B cell (primary cell): ENCODE results near the gene LRG1. TPM values are rescaled to one million over a fixed set of nuclear protein-coding genes. Genes with fewer than 3 reads are reported as not detected.

Experiments
- ATAC-seq: fragments of 200-7000 bp; cut with Tn5 transposase; one replicate; pipeline ENCODE4 v1.10.0; 2021; ENCODE audit warnings: low read depth, mild to moderate bottlenecking, moderate number of reproducible peaks, moderate library complexity
- CTCF ChIA-PET: fragments of 350-600 bp; sonication (Branson Sonifier 250); formaldehyde crosslinking; loops from one replicate; lab custom pipeline; 2021; ENCODE audit warnings: antibody characterized with exemption, inconsistent platforms; lab: Charles Lee
- POLR2A ChIA-PET: fragments of 350-600 bp; sonication (Branson Sonifier 250); formaldehyde crosslinking; loops from one replicate; lab custom pipeline; 2021; ENCODE audit warnings: antibody characterized with exemption; lab: Charles Lee
- DNase-seq: peaks from one replicate; pipeline ENCODE4 v3.0.0; 2013
- H2AFZ ChIP-seq: 2 replicates; pipeline ENCODE4 v1.6.1; 2012; ENCODE audit warnings: mild to moderate bottlenecking, low read depth, low read length; ENCODE audit not compliant: insufficient read depth, poor library complexity, severe bottlenecking
- H3K27ac ChIP-seq, 2 donors: 1 replicate in 1 of 2; 2 replicates in 1 of 2; pipeline ENCODE4 v1.5.1; 2012 to 2013; ENCODE audit warnings: low read length in 2 of 2, mild to moderate bottlenecking in 2 of 2, moderate library complexity in 1 of 2
- H3K27me3 ChIP-seq, 4 experiments: fragments of 200-600 bp in 1 of 4; sonication (generic) in 1 of 4; replicated peaks in 1 of 4; 1 replicate in 2 of 4; 2 replicates in 2 of 4; pipeline versions ENCODE4 v1.6.1 to v1.7.0; 2013 to 2016; ENCODE audit warnings: low read length in 3 of 4, mild to moderate bottlenecking in 2 of 4, mixed read lengths in 1 of 4, moderate library complexity in 1 of 4; ENCODE audit not compliant: insufficient read depth in 4 of 4, control insufficient read depth in 3 of 4; ENCODE audit errors: control extremely low read depth in 1 of 4
- H3K36me3 ChIP-seq, 2 experiments: replicated peaks in 1 of 2; 1 replicate in 1 of 2; 2 replicates in 1 of 2; pipeline versions ENCODE4 v1.6.1 to v1.7.1; 2013; ENCODE audit warnings: low read length in 1 of 2; ENCODE audit not compliant: insufficient read depth in 2 of 2, control insufficient read depth in 1 of 2; ENCODE audit errors: control extremely low read depth in 1 of 2, extremely low read depth in 1 of 2
- H3K4me1 ChIP-seq, 2 donors: fragments of 200-600 bp in 1 of 2; sonication (generic) in 1 of 2; 1 replicate in 1 of 2; 2 replicates in 1 of 2; pipeline versions ENCODE4 v1.5.1 to v1.6.1; 2013 to 2017; ENCODE audit warnings: low read length in 2 of 2; ENCODE audit not compliant: control insufficient read depth in 2 of 2, insufficient read depth in 2 of 2
- H3K4me2 ChIP-seq: replicated peaks from 2 replicates; pipeline ENCODE3; 2012; ENCODE audit warnings: mild to moderate bottlenecking, low read depth, low read length; ENCODE audit not compliant: poor library complexity, severe bottlenecking
- H3K4me3 ChIP-seq, 5 experiments: fragments of 200-600 bp in 1 of 5; sonication (generic) in 1 of 5; 1 replicate in 3 of 5; 2 replicates in 2 of 5; pipeline versions ENCODE4 v1.5.1 to v1.7.0; 2011 to 2016; ENCODE audit warnings: low read length in 4 of 5, mild to moderate bottlenecking in 4 of 5, low read depth in 2 of 5, control low read depth in 1 of 5, moderate library complexity in 1 of 5; ENCODE audit not compliant: insufficient read depth in 1 of 5; ENCODE audit errors: control extremely low read depth in 1 of 5, extremely low read depth in 1 of 5
- H3K79me2 ChIP-seq: fragments of 200-600 bp; sonication (generic); one replicate; pipeline ENCODE4 v1.6.0; 2016; ENCODE audit warnings: low read length; ENCODE audit not compliant: control insufficient read depth, insufficient read depth
- H3K9ac ChIP-seq: fragments of 200-600 bp; sonication (generic); 2 replicates; pipeline ENCODE4 v1.6.1; 2017; ENCODE audit warnings: mild to moderate bottlenecking, low read length, moderate library complexity
- H3K9me3 ChIP-seq, 3 donors: one replicate each; pipeline versions ENCODE4 v1.6.1 to v1.7.1; 2013; ENCODE audit warnings: low read length in 2 of 3; ENCODE audit not compliant: control insufficient read depth in 2 of 3, insufficient read depth in 1 of 3; ENCODE audit errors: control extremely low read depth in 1 of 3
- H4K20me1 ChIP-seq: 2 replicates; pipeline ENCODE4 v1.6.0; 2012; ENCODE audit warnings: mild to moderate bottlenecking, low read length; ENCODE audit not compliant: insufficient read depth, control insufficient read depth, poor library complexity, severe bottlenecking
- H3K27ac Mint-ChIP-seq: one replicate; pipeline ENCODE4 v1.8.0; 2021; ENCODE audit warnings: mixed read lengths
- H3K27me3 Mint-ChIP-seq: one replicate; pipeline ENCODE4 v1.8.0; 2021; ENCODE audit warnings: mixed read lengths
- H3K4me1 Mint-ChIP-seq: one replicate; pipeline ENCODE4 v1.8.0; 2021; ENCODE audit warnings: mixed read lengths
- H3K4me3 Mint-ChIP-seq: one replicate; pipeline ENCODE4 v1.8.0; 2021; ENCODE audit warnings: mixed read lengths
- H3K9me3 Mint-ChIP-seq: one replicate; pipeline ENCODE4 v1.8.0; 2022; ENCODE audit warnings: mixed read lengths; ENCODE audit not compliant: insufficient read depth
- EZH2 ChIP-seq: IDR thresholded peaks from 2 replicates; pipeline ENCODE4 v1.6.1; 2012; ENCODE audit warnings: borderline replicate concordance, low read depth, mild to moderate bottlenecking, moderate library complexity, low read length; ENCODE audit not compliant: insufficient read depth, poor library complexity, severe bottlenecking
- WGBS: methylation state at CpG from one replicate; pipeline ENCODE4 v1.1.5; 2013; ENCODE audit warnings: missing lambda C conversion rate; ENCODE audit not compliant: insufficient coverage; 5-methylcytosine and 5-hydroxymethylcytosine counted together
- intact Hi-C: fragments of 100-400 bp; cut with micrococcal nuclease; formaldehyde crosslinking; loops from one replicate; pipeline ENCODE4 v1.10.0; 2022
- polyA plus RNA-seq: library from polyadenylated mRNA; depleted of rRNA; stranded (reverse); fragments of >200 nt; gene quantifications from 2 replicates; pipeline ENCODE4 v1.2.3, GENCODE V29; 2012
- total RNA-seq, 2 donors: library from RNA; stranded (reverse); fragments of 120-200 nt in 1 of 2; gene quantifications; 1 replicate in 1 of 2; 2 replicates in 1 of 2; pipeline versions ENCODE4 v1.2.3 to v1.2.4, GENCODE V29; 2013 to 2022
- TF ChIP-seq, protein P1 (sequence below): fragments of 200-600 bp; IDR thresholded peaks from one replicate; pipeline ENCODE4 v1.8.0; 2022; ENCODE audit warnings: antibody characterized with exemption, mild to moderate bottlenecking

LRG1 gene
- total and polyA plus RNA-seq, 2 donors (not counting 1 experiment from before 2014, with no cell fraction given): 0.21 to 0.27 TPM

DNA sequence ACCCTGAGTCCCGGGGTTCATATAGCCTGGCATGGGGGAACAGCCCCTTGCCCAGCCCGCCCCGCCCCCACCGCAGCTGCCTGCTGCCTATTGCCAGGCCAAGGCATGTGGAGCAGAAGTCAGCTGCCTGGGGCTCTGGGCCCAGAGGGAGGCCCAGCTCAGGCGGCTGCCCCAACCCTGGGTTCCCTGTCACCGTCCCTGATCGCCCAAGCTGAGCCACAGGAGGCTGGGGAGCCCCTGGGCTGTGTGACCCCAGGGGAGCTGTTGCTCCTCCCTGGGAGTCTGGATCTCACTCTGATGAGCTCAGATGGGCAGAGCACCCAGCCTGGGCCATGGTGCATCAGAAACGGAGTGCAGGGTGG is 22.9 kb downstream of the LRG1 start:
- H3K27me3 Mint-ChIP-seq: peaks cover 3% of the 10 kb centered on the region
- H3K9me3 ChIP-seq: peaks cover 0 to 14% (median 0%) of the 10 kb centered on the region in 3 donors
- intact Hi-C loops: no loop called here
- no peaks in the 10 kb centered on the region for H3K4me1 Mint-ChIP-seq
- 47% methylated on average over 8 of the region's 8 CpGs for WGBS
- no peaks in the 10 kb centered on the region for H3K79me2 ChIP-seq
- H3K9ac ChIP-seq: no peak overlapping the region
- CTCF ChIA-PET: interaction anchor here (0.8 to 1.5 kb wide), 2 partner anchors 10 to 153 kb away, joined by 3 read pairs; partner anchors contain the start of gene MYDGF
- no peak for ATAC-seq
- H3K36me3 ChIP-seq: no peaks in the 10 kb centered on the region
- H3K4me2 ChIP-seq: no peak overlapping the region
- no peak overlapping the region for H2AFZ ChIP-seq
- POLR2A ChIA-PET: no interaction called here
- no peak overlapping the region for H3K4me3 Mint-ChIP-seq
- DNase-seq: no peak
- H3K4me1 ChIP-seq: no peaks in the 10 kb centered on the region
- no peaks in the 10 kb centered on the region for H4K20me1 ChIP-seq
- H3K27ac Mint-ChIP-seq: no peak overlapping the region
- H3K27me3 ChIP-seq: peaks cover 0 to 2% (median 0%) of the 10 kb centered on the region in 4 experiments
- H3K4me3 ChIP-seq: no peak overlapping the region
- TF ChIP-seq, protein P1, sequence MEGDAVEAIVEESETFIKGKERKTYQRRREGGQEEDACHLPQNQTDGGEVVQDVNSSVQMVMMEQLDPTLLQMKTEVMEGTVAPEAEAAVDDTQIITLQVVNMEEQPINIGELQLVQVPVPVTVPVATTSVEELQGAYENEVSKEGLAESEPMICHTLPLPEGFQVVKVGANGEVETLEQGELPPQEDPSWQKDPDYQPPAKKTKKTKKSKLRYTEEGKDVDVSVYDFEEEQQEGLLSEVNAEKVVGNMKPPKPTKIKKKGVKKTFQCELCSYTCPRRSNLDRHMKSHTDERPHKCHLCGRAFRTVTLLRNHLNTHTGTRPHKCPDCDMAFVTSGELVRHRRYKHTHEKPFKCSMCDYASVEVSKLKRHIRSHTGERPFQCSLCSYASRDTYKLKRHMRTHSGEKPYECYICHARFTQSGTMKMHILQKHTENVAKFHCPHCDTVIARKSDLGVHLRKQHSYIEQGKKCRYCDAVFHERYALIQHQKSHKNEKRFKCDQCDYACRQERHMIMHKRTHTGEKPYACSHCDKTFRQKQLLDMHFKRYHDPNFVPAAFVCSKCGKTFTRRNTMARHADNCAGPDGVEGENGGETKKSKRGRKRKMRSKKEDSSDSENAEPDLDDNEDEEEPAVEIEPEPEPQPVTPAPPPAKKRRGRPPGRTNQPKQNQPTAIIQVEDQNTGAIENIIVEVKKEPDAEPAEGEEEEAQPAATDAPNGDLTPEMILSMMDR: no peak
- TF ChIP-seq EZH2: no peak
- H3K9me3 Mint-ChIP-seq: no peaks in the 10 kb centered on the region
- no peak overlapping the region for H3K27ac ChIP-seq

GRCh38 chr19:4516199-4516938 is 23.5 kb downstream of the LRG1 start:
- Histone ChIP-seq H3K36me3 (no peaks in the 10 kb centered on the region), H3K4me3 (no peak overlapping the region), H3K27me3 (peaks cover 0 to 2% (median 0%) of the 10 kb centered on the region in 4 experiments), H3K79me2 (no peaks in the 10 kb centered on the region), H3K4me1 (no peaks in the 10 kb centered on the region), H4K20me1 (no peaks in the 10 kb centered on the region), H3K4me2 (no peak overlapping the region), H3K9me3 (peaks cover 0 to 14% (median 0%) of the 10 kb centered on the region in 3 donors), H3K27ac (no peak overlapping the region), H3K9ac (no peak overlapping the region), H2AFZ (no peak overlapping the region)
- ATAC-seq: no peak
- Mint-ChIP-seq H3K4me3 (no peak overlapping the region), H3K4me1 (no peaks in the 10 kb centered on the region), H3K27me3 (peaks cover 3% of the 10 kb centered on the region), H3K27ac (no peak overlapping the region), H3K9me3 (no peaks in the 10 kb centered on the region)
- TF ChIP-seq, protein P1: no peak
- ChIA-PET CTCF (interaction anchor here (1.5 kb wide), 1 partner anchor 10 kb away, joined by 3 read pairs; no protein-coding TSS in a partner anchor), POLR2A (no interaction called here)
- 64% methylated on average over 13 of the region's 14 CpGs for WGBS
- no peak for DNase-seq
- intact Hi-C loops: no loop called here
